Hematopoietic multipotent progenitor cell treated with erythropoietin and hydrocortisone succinate and interleukin-3 and kit ligand, for 4 days (in vitro differentiated cells): Measurements from ENCODE around the gene DYRK1A.
"Not testable (repeated sequence)": the region's sequence is repeated elsewhere in the genome, so short reads cannot be mapped to it uniquely, and the experiment has no call there.

Experiments used
- DNase-seq: peaks from one replicate; pipeline ENCODE4 v3.0.0-alpha.2; 2015

DYRK1A gene

DNA sequence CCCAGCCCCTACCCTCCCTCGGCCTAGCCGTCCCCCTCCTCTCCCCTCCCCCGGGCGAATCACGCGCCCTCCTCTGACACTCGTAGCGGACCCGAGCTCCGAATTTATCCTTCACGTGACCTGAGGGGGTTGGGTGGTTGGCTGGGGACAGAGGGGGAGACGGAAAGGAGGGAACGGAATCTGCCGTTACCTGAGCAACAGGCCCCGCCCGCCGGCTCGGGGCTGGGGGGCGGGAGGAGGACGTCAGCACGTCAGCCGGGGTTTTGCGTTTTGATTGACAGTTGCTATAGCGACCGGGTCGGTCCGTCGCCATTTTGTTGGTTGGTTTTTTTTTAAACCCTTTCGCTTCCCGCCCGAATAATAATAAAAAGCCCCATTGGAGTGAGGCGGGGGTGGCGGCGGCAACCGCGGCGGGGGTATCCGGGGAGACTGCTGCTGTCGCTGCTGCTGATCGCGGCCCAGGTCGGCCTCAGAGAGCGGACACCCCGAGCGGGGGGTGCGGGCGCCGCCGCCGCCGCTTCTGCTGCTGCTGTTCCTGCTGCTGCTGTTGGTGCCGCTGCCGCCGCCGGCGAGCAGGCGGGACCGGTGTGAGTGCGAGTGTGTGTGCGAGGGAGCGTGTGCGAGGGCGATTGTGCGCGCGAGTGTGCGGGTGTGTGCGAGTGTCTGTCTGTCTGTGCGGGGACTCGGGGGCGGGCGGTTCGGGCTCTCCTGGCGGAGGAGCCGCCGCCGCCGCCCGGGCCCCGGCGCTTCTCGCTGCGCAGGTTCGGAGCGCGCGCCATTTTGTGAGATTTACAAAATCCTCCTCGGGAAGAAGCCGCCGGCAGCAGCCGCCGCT, at the start of gene DYRK1A:
Gene DYRK1A (plus strand): TSS at position 292 of the 835 bp plus-strand sequence. CDS start 53,602 bp downstream, outside the sequence.
- peak; percentile 100 for DNase-seq

DNA sequence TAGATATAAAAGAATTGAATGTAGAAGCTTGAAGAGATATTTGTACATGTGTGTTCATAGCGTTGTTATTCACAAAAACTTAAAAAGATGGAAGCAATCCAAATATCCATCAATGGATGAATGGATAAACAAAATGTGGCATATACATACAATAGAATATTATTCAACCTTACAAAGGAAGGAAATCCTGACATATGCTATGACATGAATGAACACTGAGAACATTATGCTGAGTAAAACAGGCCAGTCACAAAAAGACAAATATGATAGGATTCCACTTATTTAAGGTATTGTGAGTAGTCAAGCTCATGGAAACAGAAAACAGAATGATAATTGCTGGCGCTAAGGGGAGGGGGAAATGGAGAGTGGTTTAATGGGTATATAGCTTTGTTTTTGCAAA, 47.0 kb upstream of the DYRK1A start:
- DNase-seq = no peak

DNA sequence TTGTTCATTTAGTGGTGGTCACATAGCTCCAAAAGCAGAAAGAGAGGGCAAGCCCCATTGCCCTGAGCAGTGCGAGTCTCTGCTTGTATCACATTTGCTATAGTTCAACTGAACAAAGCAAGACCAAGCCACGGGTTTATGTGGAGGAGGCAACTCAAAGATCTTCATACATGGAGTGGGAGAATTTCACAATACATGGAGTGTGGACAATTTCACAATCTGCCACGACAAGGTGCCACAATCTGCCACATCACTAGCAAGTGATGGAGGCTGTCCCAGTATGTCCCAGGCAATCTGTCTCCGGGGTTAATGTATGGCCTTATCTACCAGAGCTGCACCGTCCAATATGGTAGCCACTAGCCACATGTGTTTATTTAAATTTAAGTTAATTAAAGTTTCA, 44.5 kb upstream of the DYRK1A start:
- DNase-seq = no peak

DNA sequence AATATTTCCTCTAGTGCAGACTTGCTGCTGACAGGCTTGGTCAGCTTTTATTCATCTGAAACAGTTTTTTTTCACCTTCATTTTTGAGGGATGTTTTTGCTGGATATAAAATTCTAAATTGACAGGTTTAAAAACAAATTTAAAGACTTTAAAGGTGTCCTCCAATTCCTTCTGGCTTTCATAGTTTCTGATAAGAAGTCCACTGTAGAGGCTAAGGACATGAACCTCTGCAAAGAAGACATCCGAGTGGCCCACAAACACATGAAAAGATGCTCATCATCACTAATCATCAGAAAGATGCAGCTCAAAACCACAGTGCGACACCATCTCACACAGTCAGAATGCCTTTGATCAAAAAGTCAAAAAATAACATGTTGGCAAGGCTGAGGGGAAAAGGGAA, 42.0 kb upstream of the DYRK1A start:
- DNase-seq = no peak

DNA sequence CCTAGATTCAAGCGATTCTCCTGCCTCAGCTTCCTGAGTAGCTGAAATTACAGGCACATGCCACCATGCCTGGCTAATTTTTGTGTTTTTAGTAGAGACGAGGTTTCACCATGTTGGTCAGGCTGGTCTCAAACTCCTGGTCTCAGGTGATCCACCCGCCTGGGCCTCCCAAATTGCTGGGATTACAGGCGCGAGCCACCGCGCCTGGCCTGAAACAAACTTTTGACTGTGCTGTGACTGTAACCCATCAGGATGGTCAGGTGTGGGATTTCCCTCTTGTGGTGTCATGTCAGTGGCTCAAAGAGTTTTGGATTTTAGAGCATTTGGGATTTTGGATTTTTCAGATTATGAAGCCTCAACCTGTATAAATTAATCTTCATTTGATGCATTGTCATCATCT, 38.4 kb upstream of the DYRK1A start:
- DNase-seq = not testable (repeated sequence)

DNA sequence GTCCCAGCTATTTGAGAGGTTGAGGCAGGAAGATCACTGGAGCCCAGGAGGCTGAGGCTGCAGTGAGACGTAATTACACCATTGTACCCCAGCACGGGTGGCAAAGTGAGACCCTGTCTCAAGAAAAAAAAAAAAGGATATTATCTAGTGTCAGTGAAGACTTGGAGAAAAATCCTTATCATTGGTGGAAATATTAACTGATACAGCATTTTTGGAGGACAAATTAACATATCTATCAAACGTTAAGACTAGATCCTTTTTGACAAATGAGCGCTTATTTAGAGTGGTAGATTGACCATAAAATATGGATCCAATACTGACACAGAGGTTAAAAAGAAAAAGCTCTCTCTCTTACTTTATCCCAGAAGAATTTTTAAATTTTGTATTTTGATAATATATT, 35.2 kb upstream of the DYRK1A start:
- DNase-seq = no peak

DNA sequence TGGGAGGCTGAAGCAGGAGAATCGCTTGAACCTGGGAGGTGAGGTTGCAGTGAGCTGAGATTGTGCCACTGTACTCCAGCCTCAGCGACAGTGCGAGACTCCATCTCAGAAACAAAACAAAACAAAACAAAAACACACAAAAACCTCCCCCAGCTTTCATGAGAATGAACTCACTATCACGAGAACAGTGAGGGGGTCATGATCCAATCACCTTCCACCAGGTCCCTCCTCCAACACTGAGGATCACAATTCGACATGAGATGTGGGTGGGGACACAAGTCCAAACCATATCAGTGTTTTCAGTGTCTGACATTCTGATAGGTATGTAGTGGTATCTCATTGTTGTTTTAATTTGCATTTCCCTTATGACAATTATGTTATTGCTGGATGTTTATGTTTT, 31.5 kb upstream of the DYRK1A start:
- no peak for DNase-seq

DNA sequence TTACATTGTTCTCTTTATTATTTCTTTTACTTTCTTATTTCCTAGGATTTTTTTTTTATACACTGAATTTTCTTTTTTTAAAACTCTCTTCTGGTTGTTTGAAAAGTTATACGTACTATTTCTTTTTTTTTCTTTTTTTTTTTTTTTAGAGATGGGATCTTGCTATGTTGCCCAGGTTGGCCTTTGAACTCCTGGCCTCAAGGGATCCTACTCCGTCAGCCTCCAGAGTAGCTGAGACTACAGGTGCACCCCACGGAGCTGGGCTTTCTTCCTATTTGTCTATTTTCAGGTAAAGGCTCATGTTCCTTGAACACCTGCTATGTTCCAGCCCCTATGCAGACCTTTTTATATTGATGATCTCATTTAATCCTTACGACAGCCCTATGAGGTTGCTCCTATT, 29.4 kb upstream of the DYRK1A start:
- no peak for DNase-seq

DNA sequence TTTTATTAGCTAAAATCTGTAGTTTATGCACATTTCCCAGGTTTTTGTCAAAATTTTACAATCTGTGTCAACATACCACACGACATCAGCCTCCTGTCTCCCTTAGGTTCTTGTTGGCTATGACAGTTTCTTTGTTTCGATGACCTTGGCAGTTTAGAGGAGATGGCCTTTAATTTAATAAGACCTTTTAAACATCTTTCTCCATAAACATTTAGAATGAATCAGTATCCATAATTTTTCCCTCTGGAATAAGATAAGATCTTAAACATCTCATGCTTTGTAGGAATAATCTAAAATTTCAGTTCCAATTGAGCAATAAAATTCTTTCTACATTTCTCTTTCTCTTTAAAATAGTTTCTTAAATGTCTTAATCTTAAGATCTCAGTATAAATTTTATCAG, 28.7 kb upstream of the DYRK1A start:
- no peak for DNase-seq

DNA sequence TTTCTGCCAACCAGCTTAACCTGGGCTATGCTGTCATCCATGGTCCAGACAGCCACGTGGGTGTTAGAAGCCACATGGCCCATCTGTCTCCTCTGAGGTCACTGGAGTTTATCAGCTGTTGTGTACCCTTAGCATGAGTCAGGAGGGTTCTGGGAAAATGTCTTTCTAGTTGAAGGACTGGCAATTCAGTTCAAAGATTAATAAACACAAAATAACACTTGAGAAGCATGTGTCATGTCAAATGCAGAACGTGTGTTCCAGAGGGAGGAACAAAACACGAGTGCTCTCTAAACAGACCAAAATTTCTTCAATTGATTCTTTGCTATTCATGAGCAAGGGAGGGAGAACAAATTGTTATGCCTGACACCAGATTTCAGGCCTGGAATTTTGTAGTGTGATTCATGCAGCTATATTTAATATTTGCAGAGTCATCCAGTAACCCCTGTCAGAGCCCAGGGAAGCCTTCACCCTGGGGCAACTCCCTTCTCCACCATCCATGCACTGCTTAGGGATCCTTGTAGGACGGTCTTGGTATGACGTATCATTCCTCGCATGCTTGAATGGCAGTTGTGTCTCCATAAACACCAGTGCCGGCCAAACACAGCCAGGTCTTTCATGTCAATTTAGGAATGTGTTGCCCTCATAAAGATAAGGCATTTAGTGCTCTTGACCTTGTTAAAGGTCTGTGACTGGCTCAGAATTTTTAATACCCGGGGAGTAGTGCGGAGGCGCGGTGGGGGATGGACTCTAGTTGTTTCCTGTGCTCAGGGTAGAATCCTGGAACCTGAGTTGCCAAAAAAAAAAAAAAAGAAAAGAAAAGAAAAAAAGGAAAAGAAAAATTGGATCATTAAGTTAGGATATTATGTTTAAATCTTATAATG, 27.7 kb upstream of the DYRK1A start:
- DNase-seq = peak; percentile 23

DNA sequence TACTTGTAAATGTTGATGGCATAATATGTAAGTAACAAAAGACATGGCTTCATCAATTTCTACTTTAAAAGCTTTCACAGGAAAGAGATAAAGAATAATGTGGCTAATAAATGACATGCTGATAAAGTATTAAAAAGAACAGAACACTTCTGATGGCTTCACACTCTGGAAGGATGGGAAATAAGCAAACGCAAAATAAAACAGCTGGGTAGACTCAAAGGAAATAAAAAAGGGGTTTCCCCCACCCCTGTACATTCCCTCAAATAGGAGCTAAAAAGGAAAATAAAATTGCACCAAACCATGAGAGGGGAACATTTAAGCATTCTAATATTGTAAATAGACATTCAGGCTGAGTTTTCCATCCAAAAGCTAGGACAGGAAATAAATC, 27.0 kb upstream of the DYRK1A start:
- DNase-seq = no peak

DNA sequence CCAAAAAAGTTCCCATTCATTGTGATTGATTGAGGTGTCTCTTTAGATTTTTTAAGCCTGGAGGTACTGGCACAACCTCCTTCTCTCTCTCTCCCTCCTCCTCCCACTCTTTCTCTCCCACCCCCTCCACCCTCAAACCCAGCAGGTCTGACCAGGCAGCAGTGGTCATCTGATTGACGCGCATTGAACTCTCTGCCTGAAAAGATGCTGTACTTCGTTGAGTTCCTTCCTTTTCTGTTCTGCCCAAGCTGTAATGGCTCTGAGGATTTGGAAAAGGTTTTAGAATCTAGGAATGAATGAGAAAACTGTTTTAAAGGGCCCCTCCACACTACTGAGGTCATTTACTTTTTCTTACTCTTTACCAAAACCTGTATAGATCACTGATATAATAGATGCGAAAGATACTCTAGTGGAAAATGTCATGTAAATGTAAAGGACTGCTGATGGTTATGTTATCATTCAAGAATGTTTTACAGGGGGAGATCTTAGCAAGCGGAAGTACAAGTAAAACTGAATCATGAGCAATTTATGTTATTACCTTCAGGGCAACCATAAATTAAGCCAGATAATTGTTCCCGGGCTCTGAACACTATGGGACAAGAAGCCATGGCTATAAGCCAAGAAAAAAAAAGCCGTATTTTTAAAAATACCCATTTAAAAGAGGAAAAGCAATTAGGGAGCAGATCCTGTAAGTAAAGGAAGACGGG, 25.2 kb upstream of the DYRK1A start:
- DNase-seq = no peak

DNA sequence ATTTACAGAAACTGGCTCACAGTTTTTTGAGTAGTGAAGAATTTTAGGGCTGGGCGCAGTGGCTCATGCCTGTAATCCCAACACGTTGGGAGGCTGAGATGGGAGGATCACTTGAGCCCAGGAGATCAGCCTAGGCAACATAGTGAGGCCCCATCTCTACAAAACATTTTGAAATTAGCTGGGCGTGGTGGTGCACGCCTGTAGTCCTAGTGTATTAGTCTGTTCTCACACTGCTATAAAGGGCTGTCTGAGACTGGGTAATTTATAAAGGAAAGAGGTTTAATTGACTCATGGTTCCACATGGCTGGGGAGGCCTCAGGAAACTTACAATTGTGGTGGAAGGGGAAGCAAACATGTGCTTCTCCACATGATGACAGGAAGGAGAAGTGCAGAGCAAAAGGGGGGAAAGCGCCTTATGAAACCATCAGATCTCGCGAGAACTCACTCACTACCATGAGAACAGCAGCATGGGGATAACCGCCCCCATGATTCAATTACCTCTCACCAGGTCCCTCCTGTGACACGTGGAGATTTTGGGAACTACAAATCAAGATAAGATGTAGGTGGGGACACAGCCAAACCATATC, 24.4 kb upstream of the DYRK1A start:
- no peak for DNase-seq

DNA sequence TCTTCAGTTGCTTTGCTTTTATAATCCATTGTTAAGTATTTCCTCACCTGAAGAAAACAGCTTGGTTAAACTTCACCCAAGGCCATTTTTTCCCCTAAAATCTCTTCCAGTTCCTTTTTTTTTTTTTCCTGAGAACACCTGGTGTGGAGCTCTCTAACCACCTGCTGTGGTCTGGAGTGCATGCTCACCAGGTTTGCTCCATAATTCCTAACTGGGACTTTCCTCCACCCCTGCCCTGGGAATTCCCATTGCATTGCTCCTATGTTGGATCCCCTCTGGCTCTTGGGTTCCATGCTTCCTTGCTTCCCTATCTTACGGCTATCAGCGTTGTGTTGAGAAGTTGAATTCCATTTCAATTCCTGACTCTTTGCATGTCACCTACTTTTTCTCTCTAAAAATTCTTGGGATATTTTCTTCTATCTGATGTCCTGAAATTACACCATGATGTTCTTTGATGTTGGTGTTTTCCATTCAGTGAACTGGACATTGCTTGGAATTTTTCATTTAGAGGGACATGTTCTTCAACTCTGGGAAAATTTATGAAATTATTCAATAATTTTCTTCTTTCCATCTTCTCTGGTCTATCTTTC, 19.6 kb upstream of the DYRK1A start:
- DNase-seq = no peak

DNA sequence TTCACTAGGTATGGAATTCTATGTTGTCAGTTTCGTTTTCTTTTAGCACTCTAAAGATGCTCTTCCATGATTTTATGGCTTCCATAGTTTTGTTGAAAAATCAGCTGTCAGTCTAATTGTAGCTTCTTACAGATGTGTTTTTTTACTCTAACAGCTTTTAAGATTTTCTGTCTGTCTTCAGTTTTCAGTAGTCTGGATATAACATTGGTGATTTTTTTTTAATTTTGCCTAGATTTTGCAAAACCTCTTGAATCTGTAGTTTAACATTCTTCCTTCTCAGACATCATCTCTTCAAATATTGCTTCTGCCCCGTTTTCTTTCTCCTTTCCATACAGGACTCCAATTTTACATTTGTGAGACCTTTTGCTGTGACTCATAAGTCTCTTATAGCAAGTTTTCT, 17.9 kb upstream of the DYRK1A start:
- DNase-seq = peak; percentile 65

DNA sequence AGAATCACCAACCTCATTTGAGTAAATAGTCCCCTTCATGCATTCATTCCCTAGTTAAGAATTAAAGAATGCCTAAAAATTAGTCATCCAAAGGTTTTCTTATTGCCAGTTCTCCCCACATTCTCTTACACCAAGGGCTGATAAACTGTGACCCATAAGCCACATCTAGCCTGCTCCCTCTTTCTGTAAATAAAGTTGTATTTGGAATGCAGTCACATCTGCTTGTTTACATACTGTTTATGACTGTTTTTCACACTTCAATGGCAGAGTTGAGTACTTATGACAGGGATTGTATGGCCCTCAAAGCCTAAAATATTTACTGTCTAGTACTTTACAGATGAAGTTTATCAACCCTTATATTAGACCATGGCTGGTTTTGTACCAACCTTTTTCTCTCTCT, 16.1 kb upstream of the DYRK1A start:
- no peak for DNase-seq

DNA sequence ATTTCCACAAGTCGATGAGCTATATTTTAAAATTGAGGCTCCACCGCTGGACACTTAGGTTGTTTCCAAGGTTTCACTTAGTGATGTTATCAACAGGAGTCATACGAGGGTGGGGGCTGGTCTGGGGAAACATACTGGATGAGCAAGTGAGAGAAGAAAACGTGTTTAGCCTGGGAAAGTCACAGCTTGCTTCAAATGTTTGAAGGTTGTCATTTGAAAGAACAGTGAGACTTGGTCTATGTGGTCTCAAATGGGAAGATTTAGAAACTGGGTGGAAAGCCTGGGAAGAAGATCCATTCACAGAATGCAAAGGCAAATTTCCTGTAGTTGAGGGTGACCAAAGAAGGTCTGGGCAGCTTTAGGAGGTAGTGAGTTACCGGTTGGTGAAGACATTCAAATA, 9.9 kb upstream of the DYRK1A start:
- no peak for DNase-seq

DNA sequence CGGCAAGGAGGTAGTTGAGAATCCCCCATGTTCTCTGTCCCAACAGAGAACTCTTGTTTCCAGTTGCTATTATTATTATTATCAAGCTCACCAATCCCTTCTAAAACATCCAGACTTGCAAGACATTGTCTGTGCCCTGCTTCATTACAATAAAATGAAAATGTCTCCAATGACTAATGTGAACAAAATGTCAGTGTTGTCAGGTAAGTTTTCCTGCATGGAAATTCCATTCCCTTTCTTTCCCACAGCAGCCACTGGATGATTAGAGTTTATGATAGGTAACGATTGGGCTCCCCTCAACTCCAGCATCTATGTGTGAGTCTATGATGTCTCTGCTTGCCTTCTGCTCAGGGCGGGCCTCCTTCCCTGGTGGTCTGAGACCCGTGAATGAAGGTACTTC, 8.9 kb upstream of the DYRK1A start:
- DNase-seq = no peak

DNA sequence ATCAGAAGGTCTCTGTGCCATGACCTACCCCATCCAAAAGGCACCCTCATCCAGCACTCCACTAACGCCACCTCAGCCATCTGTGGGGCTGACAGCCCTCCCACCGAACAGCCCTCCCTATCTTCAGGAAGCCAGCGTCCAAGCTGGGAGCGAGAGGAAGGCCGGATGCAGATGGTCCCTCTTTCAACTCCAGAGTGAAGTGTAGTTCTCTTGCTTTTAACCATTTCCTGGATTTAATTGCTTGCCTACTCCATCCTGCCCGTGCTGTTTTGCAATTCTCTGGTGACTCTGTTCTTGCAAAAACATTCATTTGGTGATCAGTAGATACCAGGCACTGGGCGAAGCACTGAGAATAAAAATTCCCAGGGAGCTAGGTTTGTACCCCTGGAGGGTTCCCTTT, 8.2 kb upstream of the DYRK1A start:
- DNase-seq = peak; percentile 92

DNA sequence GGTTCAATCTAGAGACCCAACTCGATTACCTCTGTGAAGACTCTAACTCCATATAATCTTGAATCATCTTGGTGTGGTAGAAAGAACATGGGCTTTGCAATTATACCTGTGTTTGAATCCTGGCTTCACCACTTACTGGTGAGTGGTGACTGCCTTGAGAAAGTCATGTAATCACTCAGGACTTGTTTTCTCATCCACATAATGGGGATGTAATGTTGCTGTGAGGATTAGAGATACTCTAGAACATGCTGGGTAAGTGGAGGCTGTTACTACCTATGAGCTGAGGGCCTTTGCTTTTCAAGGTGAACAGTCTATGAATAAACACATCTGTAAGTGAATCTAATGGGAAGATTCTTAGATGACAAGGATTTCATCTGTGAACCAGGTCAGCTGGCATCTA, 2.6 kb upstream of the DYRK1A start:
- DNase-seq = no peak

DNA sequence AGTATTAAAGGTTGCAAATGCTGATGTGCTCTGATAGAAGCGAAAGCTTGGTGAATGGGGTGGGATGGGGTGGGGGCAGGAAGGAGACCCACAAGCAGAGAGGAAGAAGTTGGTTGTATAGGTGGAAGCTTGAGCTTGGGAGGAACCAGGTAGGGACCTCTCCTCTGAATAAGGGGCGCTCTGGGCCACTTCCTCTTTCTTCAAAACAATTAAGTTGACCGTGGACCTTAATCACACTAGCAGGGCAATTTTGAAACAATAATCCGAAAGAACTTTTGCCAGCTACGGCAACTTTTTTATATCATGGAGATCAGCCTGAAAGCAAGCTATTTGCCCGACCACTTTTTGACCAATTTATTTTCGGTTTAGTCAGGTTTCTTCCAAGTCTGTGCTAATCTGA, 1.9 kb upstream of the DYRK1A start:
- DNase-seq = peak; percentile 78
